Spinal cord (tissue), 10 donors: ENCODE results near the gene ILDR1. TPM values are rescaled to one million over a fixed set of nuclear protein-coding genes. Genes with fewer than 3 reads are reported as not detected.

ENCODE experiments used
- DNase-seq, 6 donors: peaks; one replicate each; pipeline versions ENCODE4 v3.0.0 to v3.0.0-alpha.2; 2013 to 2015; ENCODE audit warnings: low spot score in 6 of 6, low read depth in 4 of 6
- H3K27ac ChIP-seq: one replicate; pipeline ENCODE4 v1.5.1; 2013; ENCODE audit warnings: low read depth, low read length, control low read depth
- H3K27me3 ChIP-seq: one replicate; pipeline ENCODE4 v1.6.1; 2013; ENCODE audit warnings: low read length; ENCODE audit not compliant: control insufficient read depth, insufficient read depth
- H3K36me3 ChIP-seq: one replicate; pipeline ENCODE4 v1.6.1; 2013; ENCODE audit warnings: low read length; ENCODE audit not compliant: control insufficient read depth, insufficient read depth
- H3K4me1 ChIP-seq: one replicate; pipeline ENCODE4 v1.6.1; 2013; ENCODE audit warnings: low read length; ENCODE audit not compliant: control insufficient read depth, insufficient read depth
- H3K4me3 ChIP-seq: one replicate; pipeline ENCODE4 v1.5.1; 2013; ENCODE audit warnings: low read depth, low read length, control low read depth
- H3K9me3 ChIP-seq: one replicate; pipeline ENCODE4 v1.6.1; 2013; ENCODE audit warnings: low read length; ENCODE audit not compliant: control insufficient read depth, insufficient read depth
- WGBS: methylation state at CpG from one replicate; pipeline ENCODE4 v1.1.5; 2013; ENCODE audit warnings: missing lambda C conversion rate; ENCODE audit not compliant: insufficient coverage; 5-methylcytosine and 5-hydroxymethylcytosine counted together
- polyA plus RNA-seq, 2 donors: library from polyadenylated mRNA; unstranded; fragments of 120-200 nt; gene quantifications; one replicate each; pipeline ENCODE4 v1.2.1, GENCODE V29; 2013; ENCODE audit not compliant: insufficient read length in 2 of 2
- total RNA-seq, 2 donors: library from RNA; depleted of rRNA in 1 of 2; stranded (reverse); fragments of 120-200 nt in 1 of 2; fragments of >200 nt in 1 of 2; gene quantifications; one replicate each; pipeline versions ENCODE4 v1.2.3 to v1.2.4, GENCODE V29; 2013 to 2014
- donor health status: healthy.

The ILDR1 gene
- total and polyA plus RNA-seq, 4 donors: 0.11 to 0.15 TPM; not detected in 2

GRCh38 chr3:121962443-121962842 lies 59.6 kb downstream of the ILDR1 start:
- Histone ChIP-seq H3K4me1 (peaks cover 5% of the 10 kb centered on the region), H3K27me3 (no peaks in the 10 kb centered on the region), H3K36me3 (no peaks in the 10 kb centered on the region), H3K9me3 (no peaks in the 10 kb centered on the region), H3K27ac (no peak overlapping the region), H3K4me3 (no peak overlapping the region)
- no peak for DNase-seq

DNA sequence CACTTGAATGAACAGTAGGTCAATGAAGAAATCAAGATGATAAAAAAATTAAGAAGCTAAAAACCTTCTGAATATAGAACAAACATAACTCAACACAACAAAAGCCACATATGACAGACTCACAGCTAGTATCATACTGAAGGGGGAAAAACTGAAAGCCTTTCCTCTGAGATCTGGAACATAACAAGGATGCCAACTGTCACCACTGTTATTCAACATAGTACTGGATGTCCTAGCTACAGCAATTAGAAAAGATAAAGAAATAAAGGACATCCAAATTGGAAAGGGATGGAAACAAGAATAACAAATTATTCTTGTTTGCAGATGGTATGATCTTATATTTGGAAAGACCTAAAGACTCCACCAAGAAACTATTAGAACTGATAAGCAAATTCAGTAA lies 60.8 kb downstream of the ILDR1 start:
- H3K27ac ChIP-seq: no peak overlapping the region
- H3K27me3 ChIP-seq: no peaks in the 10 kb centered on the region
- no peak for DNase-seq
- no peaks in the 10 kb centered on the region for H3K9me3 ChIP-seq
- no peaks in the 10 kb centered on the region for H3K36me3 ChIP-seq
- peaks cover 5% of the 10 kb centered on the region for H3K4me1 ChIP-seq
- no peak overlapping the region for H3K4me3 ChIP-seq

DNA sequence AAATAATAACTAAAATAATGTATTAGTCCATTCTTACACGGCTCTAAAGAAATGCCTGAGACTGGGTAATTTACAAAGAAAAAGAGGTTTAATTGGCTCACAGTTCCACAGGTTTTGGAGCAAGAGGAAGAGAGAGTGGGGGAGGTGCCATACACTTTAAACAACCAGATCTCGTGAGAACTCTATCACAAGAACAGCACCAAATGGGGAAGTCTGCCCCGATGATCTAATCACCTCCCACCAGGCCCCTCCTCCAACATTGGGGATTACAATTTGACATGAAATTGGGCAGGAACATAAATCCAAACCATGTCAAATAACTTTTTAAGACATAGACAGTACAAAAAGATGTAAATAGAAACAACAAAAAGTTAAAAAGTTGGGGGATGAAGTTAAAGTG lies 63.2 kb downstream of the ILDR1 start:
- no CpG with 5 or more reads among the region's 3 CpGs for whole genome bisulfite sequencing
- H3K4me3 ChIP-seq: no peak overlapping the region
- peaks cover 5% of the 10 kb centered on the region for H3K4me1 ChIP-seq
- H3K27ac ChIP-seq: no peak overlapping the region
- no peak for DNase-seq
- H3K27me3 ChIP-seq: no peaks in the 10 kb centered on the region
- no peaks in the 10 kb centered on the region for H3K9me3 ChIP-seq
- no peaks in the 10 kb centered on the region for H3K36me3 ChIP-seq

GRCh38 chr3:121957674-121958415 lies 64.2 kb downstream of the ILDR1 start:
- Histone ChIP-seq H3K4me1 (peaks cover 5% of the 10 kb centered on the region), H3K27ac (peak overlapping the region; percentile 52), H3K4me3 (no peak overlapping the region), H3K27me3 (no peaks in the 10 kb centered on the region), H3K9me3 (no peaks in the 10 kb centered on the region), H3K36me3 (no peaks in the 10 kb centered on the region)
- WGBS: 78% methylated on average over 1 of the region's 2 CpGs
- DNase-seq: peak; percentile 3 to 71 (median 12)

- no peaks in the 10 kb centered on the region for H3K36me3 ChIP-seq
- H3K4me1 ChIP-seq: peaks cover 5% of the 10 kb centered on the region
- H3K4me3 ChIP-seq: no peak overlapping the region
- WGBS: 71% methylated on average over 1 of the region's 3 CpGs
- DNase-seq: no peak
- H3K27ac ChIP-seq: no peak overlapping the region
- H3K9me3 ChIP-seq: no peaks in the 10 kb centered on the region
- no peaks in the 10 kb centered on the region for H3K27me3 ChIP-seq
Measured at GRCh38 chr3:121956363-121956762, 65.7 kb downstream of the ILDR1 start.

- DNase-seq: no peak
- no peaks in the 10 kb centered on the region for H3K9me3 ChIP-seq
- H3K27ac ChIP-seq: no peak overlapping the region
- H3K36me3 ChIP-seq: no peaks in the 10 kb centered on the region
- no peaks in the 10 kb centered on the region for H3K27me3 ChIP-seq
- WGBS: no CpG with 5 or more reads among the region's 1 CpG
- no peak overlapping the region for H3K4me3 ChIP-seq
- H3K4me1 ChIP-seq: no peaks in the 10 kb centered on the region
Measured at GRCh38 chr3:121951291-121951919, 70.6 kb downstream of the ILDR1 start.

GRCh38 chr3:121948641-121949040 lies 73.4 kb downstream of the ILDR1 start:
- Histone ChIP-seq H3K27me3 (no peaks in the 10 kb centered on the region), H3K9me3 (no peaks in the 10 kb centered on the region), H3K27ac (no peak overlapping the region), H3K36me3 (peaks cover 3% of the 10 kb centered on the region), H3K4me3 (no peak overlapping the region), H3K4me1 (no peaks in the 10 kb centered on the region)
- WGBS: no CpG with 5 or more reads among the region's 1 CpG
- no peak for DNase-seq

DNA sequence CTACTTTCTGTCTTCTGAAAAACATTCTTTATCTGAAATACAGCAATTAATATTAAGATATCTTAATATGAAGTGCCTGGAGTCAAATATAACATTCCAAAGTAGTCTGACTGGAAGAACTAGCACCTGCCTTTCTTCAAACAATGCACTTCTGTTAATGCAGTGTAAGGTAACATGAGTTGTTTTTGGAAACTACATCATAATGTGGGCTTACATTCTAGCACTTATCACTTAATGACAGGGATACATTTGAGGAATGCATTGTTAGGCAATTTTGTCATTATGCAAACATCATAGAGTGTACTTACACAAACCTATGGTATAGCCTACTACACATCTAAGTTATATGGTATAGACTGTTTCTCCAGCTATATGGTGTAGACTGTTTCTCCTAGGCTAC lies 78.6 kb downstream of the ILDR1 start:
- Histone ChIP-seq H3K4me1 (no peaks in the 10 kb centered on the region), H3K27ac (no peak overlapping the region), H3K4me3 (no peak overlapping the region), H3K36me3 (peaks cover 7% of the 10 kb centered on the region), H3K9me3 (no peaks in the 10 kb centered on the region), H3K27me3 (no peaks in the 10 kb centered on the region)
- DNase-seq: no peak

DNA sequence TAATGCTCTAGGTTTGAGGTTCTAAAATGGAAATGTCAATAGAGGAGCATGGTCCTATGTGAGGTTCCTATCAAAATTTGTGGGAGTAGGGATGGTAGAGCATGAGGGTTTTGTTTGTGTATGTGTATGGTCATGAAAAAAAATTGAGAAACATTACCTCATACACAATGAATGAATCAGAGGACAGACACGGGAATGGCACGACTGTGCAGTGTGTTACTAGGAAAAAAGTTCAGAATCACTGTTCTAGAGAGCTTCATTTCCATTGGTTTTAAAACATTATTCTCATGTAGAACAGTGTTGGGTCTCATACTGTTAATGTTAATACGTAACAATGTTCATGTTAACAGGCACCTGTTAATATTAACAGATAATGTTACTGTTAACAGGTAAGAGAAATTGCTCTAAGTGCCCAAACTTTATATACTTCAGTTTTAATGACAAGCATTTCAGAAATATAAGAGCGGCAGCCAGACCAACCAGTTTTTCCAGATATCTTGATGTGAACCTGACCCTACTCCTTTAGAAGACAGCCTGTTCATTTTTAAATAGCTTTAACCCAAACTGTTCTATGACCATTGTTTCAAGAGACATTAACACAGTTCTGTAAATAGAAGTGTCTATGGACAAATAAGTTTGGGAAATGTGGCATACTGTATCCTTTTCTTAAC lies 79.8 kb downstream of the ILDR1 start:
- no peak for DNase-seq
- 100% methylated on average over 1 of the region's 4 CpGs for WGBS

GRCh38 chr3:121941592-121941991 lies 80.5 kb downstream of the ILDR1 start:
- no peak overlapping the region for H3K4me3 ChIP-seq
- H3K27me3 ChIP-seq: no peaks in the 10 kb centered on the region
- WGBS: no CpG with 5 or more reads among the region's 1 CpG
- DNase-seq: no peak
- no peak overlapping the region for H3K27ac ChIP-seq
- H3K4me1 ChIP-seq: no peaks in the 10 kb centered on the region
- no peaks in the 10 kb centered on the region for H3K9me3 ChIP-seq
- H3K36me3 ChIP-seq: peaks cover 7% of the 10 kb centered on the region

More for the DNA sequence above, 79.8 kb downstream of the ILDR1 start:
- no peaks in the 10 kb centered on the region for H3K27me3 ChIP-seq
- no peaks in the 10 kb centered on the region for H3K9me3 ChIP-seq
- no peaks in the 10 kb centered on the region for H3K4me1 ChIP-seq
- H3K4me3 ChIP-seq: no peak overlapping the region
- H3K36me3 ChIP-seq: peaks cover 7% of the 10 kb centered on the region
- no peak overlapping the region for H3K27ac ChIP-seq
